Endothelial cell of umbilical vein (primary cell): ENCODE data around the gene PPFIA3. TPM values are rescaled to one million over a fixed set of nuclear protein-coding genes. Genes with fewer than 3 reads are reported as not detected.

Experiments
- BruUV-seq: library from RNA; stranded (reverse); fragments of 400-500 nt; replicated peaks from 2 replicates; lab custom pipeline; 2021; lab: Mats Ljungman, UMichigan
- CTCF ChIA-PET: fragments of 300-600, 350-600 bp; sonication (Branson Sonifier 250); formaldehyde crosslinking; loops from one replicate; lab custom pipeline; 2021; ENCODE audit warnings: antibody characterized with exemption, inconsistent platforms; lab: Charles Lee
- POLR2A ChIA-PET: fragments of 300-600, 350-600 bp; sonication (Branson Sonifier 250); formaldehyde crosslinking; loops from one replicate; lab custom pipeline; 2021; ENCODE audit warnings: antibody characterized with exemption, inconsistent platforms; lab: Charles Lee
- DNase-seq: peaks from one replicate; pipeline ENCODE4 v3.0.0-alpha.2; 2011; ENCODE audit warnings: low read depth, low spot score
- FAIRE-seq: peaks from 2 replicates; lab custom pipeline; 2011; peaks lifted over from hg19 to GRCh38; lab: Jason Lieb, UNC
- H2AFZ ChIP-seq: 2 replicates; pipeline ENCODE4 v1.6.0; 2012; ENCODE audit warnings: low read depth, low read length, control low read depth, inconsistent platforms
- H3K27ac ChIP-seq: 2 replicates; pipeline ENCODE4 v1.5.1; 2011; ENCODE audit warnings: low read depth, mild to moderate bottlenecking, control low read depth, low read length, moderate library complexity; ENCODE audit not compliant: insufficient read depth
- H3K27me3 ChIP-seq, 2 experiments: 2 replicates each; pipeline versions ENCODE4 v1.6.0 to v1.6.1; 2011; ENCODE audit warnings: low read length in 2 of 2, mixed read lengths in 1 of 2; ENCODE audit not compliant: control insufficient read depth in 2 of 2, insufficient read depth in 2 of 2
- H3K36me3 ChIP-seq, 2 experiments: 2 replicates in 1 of 2; 3 replicates in 1 of 2; pipeline ENCODE4 v1.5.1; 2011; ENCODE audit warnings: low read length in 2 of 2, mild to moderate bottlenecking in 1 of 2, moderate library complexity in 1 of 2; ENCODE audit not compliant: control insufficient read depth in 2 of 2, insufficient read depth in 2 of 2; ENCODE audit errors: extremely low read depth in 1 of 2
- H3K4me1 ChIP-seq: 3 replicates; pipeline ENCODE4 v1.5.1; 2011; ENCODE audit warnings: mild to moderate bottlenecking, low read length; ENCODE audit not compliant: control insufficient read depth, insufficient read depth; ENCODE audit errors: extremely low read depth
- H3K4me2 ChIP-seq: 2 replicates; pipeline ENCODE4 v1.6.1; 2011; ENCODE audit warnings: low read length, control low read depth, mixed read lengths; ENCODE audit not compliant: insufficient read depth
- H3K4me3 ChIP-seq, 3 experiments: fragments of 200-600 bp in 1 of 3; sonication (generic), shearing (Covaris generic) in 1 of 3; replicated peaks in 1 of 3; 2 replicates each; pipeline ENCODE4 v1.5.1; 2011 to 2016; ENCODE audit warnings: control low read depth in 3 of 3, low read length in 3 of 3, mild to moderate bottlenecking in 2 of 3, inconsistent platforms in 1 of 3, low read depth in 1 of 3, moderate library complexity in 1 of 3; ENCODE audit not compliant: insufficient read depth in 1 of 3
- H3K79me2 ChIP-seq: 2 replicates; pipeline ENCODE4 v1.6.0; 2012; ENCODE audit warnings: low read length, inconsistent platforms; ENCODE audit not compliant: control insufficient read depth, insufficient read depth
- H3K9ac ChIP-seq: replicated peaks from 2 replicates; pipeline ENCODE3; 2011; ENCODE audit warnings: low read length, control low read depth; ENCODE audit not compliant: insufficient read depth; ENCODE audit errors: extremely low read depth
- H3K9me1 ChIP-seq: replicated peaks from 3 replicates; pipeline ENCODE4 v1.6.0; 2011; ENCODE audit warnings: mild to moderate bottlenecking, low read length; ENCODE audit not compliant: control insufficient read depth, insufficient read depth; ENCODE audit errors: extremely low read depth
- H3K9me3 ChIP-seq: replicated peaks from 2 replicates; pipeline ENCODE4 v1.5.1; 2012; ENCODE audit warnings: low read length, inconsistent platforms; ENCODE audit not compliant: control insufficient read depth, insufficient read depth
- H4K20me1 ChIP-seq: replicated peaks from 2 replicates; pipeline ENCODE3; 2011; ENCODE audit warnings: mild to moderate bottlenecking, low read length; ENCODE audit not compliant: control insufficient read depth, insufficient read depth; ENCODE audit errors: extremely low read depth
- JUN ChIP-seq: IDR thresholded peaks from 2 replicates; pipeline ENCODE4 v1.6.1; 2011; ENCODE audit warnings: borderline replicate concordance, low read depth; ENCODE audit not compliant: insufficient read length, insufficient read depth
- MYC ChIP-seq: IDR thresholded peaks from one replicate; pipeline ENCODE4 v1.6.1; 2011; ENCODE audit warnings: mild to moderate bottlenecking, low read depth, low read length
- POLR2A ChIP-seq: IDR thresholded peaks from 2 replicates; pipeline ENCODE4 v1.6.1; 2012; ENCODE audit warnings: low read depth, mild to moderate bottlenecking, control low read depth, low read length
- POLR2AphosphoS5 ChIP-seq: IDR thresholded peaks from 2 replicates; pipeline ENCODE4 v1.6.1; 2012; ENCODE audit warnings: low read depth, mild to moderate bottlenecking, control low read depth, low read length, moderate library complexity; ENCODE audit not compliant: insufficient read depth
- dilution Hi-C: fragments of 300-500 bp; cut with MboI; formaldehyde crosslinking; loops from one replicate; pipeline ENCODE4 v1.15.0; 2019; ENCODE audit warnings: low sequenced_read_pairs; ENCODE audit not compliant: extremely low pct_ligation_motif_present
- intact Hi-C: fragments of 100-400 bp; cut with micrococcal nuclease; formaldehyde crosslinking; loops from one replicate; pipeline ENCODE4 v1.10.0; 2022
- polyA plus RNA-seq, 4 experiments: library from polyadenylated mRNA; depleted of rRNA in 3 of 4; stranded (reverse) in 3 of 4; unstranded in 1 of 4; fragments of >200 nt; gene quantifications; 2 replicates each; pipeline versions ENCODE4 v1.2.1 to v1.2.3, GENCODE V29; 2011 to 2012; ENCODE audit warnings: missing spikeins in 1 of 4
- total RNA-seq: library from RNA; stranded (reverse); gene quantifications from 2 replicates; pipeline ENCODE4 v1.2.3, GENCODE V29; 2021
- TF ChIP-seq, protein P1 (sequence below), 2 donors: IDR thresholded peaks; 1 replicate in 1 of 2; 2 replicates in 1 of 2; pipeline ENCODE4 v1.5.1; 2011; ENCODE audit warnings: low read length in 2 of 2, mild to moderate bottlenecking in 2 of 2, moderate library complexity in 2 of 2, control low read depth in 1 of 2, inconsistent platforms in 1 of 2, low read depth in 1 of 2; ENCODE audit not compliant: insufficient read depth in 1 of 2; ENCODE audit errors: extremely low read depth in 1 of 2

Gene PPFIA3
- total and polyA plus RNA-seq, 2 donors (not counting 3 experiments of a cell fraction or from before 2014, with no cell fraction given), result 1.3 to 2.0 TPM

DNA sequence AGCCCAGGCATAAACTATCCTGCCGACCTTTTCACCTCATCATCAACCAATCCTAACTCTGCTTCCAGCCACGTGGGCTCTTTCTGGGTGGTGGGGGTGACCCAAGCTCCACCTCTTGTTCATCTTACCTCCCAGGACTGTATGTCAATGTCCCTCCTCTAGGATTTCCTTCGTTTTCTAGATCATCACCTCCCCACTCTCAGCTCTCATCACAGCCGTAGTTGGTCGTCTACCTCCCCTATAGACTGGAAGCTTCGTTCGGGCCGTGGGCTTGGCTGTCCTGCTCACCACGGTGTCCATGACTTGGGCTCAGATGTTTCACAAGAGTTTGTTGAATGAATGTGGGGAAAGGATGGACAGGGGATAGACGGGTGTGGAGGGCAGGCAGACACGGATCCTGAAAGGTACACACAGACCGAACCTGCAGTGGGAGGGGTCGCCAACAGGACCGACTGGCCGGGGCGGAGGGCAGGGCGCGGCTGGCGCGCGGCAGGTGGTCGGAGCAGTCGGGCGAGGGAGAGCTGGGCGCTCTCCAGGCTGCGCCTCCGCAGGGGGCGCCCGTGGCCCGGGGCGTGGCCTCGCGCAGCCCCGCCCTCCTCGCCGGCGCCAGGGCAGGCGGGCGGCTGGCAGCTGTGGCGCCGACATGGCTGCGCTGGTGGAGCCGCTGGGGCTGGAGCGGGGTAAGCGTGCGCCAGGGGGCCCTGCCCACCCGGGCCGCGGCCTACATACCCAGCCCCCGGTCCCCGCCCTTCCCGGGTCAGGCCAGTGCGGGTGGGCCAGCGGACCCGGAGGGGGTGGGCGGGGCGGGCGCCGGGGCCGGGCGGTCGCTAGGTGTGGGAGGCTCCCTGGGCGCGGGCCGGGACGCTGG, 5.3 kb upstream of the PPFIA3 start, which contains the start of gene LIN7B:
TSS of gene LIN7B (plus strand) at position 609 of the 868 bp plus-strand sequence. CDS start at position 644, 35 bp downstream.
- Histone ChIP-seq H3K9me3 (no peaks in the 10 kb centered on the region), H3K27ac (no peak within 1 kb of the TSS), H3K4me3 (peak within 1 kb of the TSS; percentile 42 to 48 (median 47)), H3K36me3 (peaks cover 2 to 4% of the 10 kb centered on the region in 2 experiments), H3K27me3 (no peaks in the 10 kb centered on the region), H3K4me1 (peaks cover 12% of the 10 kb centered on the region), H3K9ac (peak within 1 kb of the TSS; percentile 59), H4K20me1 (no peaks in the 10 kb centered on the region), H3K79me2 (no peaks in the 10 kb centered on the region), H3K9me1 (no peaks in the 10 kb centered on the region), H2AFZ (peak within 1 kb of the TSS; percentile 89), H3K4me2 (peak within 1 kb of the TSS; percentile 66)
- DNase-seq, result peak; percentile 74
- dilution Hi-C loops, result no loop called here
- peak; percentile 64 for FAIRE-seq
- TF ChIP-seq POLR2AphosphoS5 (peak; percentile 43), JUN (no peak), MYC (no peak), POLR2A (peak; percentile 35)
- TF ChIP-seq, protein P1, sequence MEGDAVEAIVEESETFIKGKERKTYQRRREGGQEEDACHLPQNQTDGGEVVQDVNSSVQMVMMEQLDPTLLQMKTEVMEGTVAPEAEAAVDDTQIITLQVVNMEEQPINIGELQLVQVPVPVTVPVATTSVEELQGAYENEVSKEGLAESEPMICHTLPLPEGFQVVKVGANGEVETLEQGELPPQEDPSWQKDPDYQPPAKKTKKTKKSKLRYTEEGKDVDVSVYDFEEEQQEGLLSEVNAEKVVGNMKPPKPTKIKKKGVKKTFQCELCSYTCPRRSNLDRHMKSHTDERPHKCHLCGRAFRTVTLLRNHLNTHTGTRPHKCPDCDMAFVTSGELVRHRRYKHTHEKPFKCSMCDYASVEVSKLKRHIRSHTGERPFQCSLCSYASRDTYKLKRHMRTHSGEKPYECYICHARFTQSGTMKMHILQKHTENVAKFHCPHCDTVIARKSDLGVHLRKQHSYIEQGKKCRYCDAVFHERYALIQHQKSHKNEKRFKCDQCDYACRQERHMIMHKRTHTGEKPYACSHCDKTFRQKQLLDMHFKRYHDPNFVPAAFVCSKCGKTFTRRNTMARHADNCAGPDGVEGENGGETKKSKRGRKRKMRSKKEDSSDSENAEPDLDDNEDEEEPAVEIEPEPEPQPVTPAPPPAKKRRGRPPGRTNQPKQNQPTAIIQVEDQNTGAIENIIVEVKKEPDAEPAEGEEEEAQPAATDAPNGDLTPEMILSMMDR (IDR thresholded peaks at IDR 0.05; ENCODE audit: extremely low read depth in 1 of 2, insufficient read depth in 1 of 2, low read depth in 1 of 2, low read length in 2 of 2), result peak; percentile 50 to 57
- intact Hi-C loops, result no loop called here
- CTCF ChIA-PET, result interaction anchor here (0.6 to 6.5 kb wide), 27 partner anchors 8 to 338 kb away, joined by 3 to 60 read pairs (median 3); partner anchors contain the start of genes GYS1, PIH1D1 and RUVBL2
- no TSS peak for BruUV-seq
- POLR2A ChIA-PET, result interaction anchor here (0.5 to 1.7 kb wide), 4 partner anchors 14 to 164 kb away, joined by 3 to 5 read pairs (median 4); no protein-coding TSS in a partner anchor
